ENCODE data around the gene MTHFD1L. TPM values are rescaled to one million over a fixed set of nuclear protein-coding genes. Genes with fewer than 3 reads are reported as not detected.

MTHFD1L gene
- total RNA-seq, 4 donors from 2014 or later, result 4.3 to 23.1 (median 4.7) TPM

DNA sequence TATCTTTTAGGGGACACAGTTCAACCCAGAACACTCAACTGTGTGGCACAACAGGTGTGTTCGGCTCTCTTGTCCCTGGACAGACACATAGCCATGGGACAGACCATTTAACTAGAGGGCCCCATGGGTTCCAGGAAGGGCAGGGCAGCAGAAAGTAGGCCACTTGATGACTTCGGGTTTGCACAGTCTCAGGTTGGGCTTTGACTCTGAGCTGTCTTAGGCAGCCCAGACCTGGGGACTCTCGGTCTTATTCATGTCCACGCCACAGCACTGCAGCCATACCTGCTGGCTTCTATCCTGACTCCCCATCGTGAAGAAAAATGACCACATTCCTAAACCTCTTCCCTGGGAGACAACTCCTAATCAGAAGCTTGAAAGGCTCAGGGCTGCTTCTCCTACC, 228.2 kb downstream of the MTHFD1L start:
- no peak overlapping the region for H3K27ac ChIP-seq
- no peak overlapping the region for H3K4me3 ChIP-seq
- no peaks in the 10 kb centered on the region for H3K4me1 ChIP-seq
- no peaks in the 10 kb centered on the region for H3K9me3 ChIP-seq
- H3K27me3 ChIP-seq, result no peaks in the 10 kb centered on the region
- no peak for DNase-seq
- no peaks in the 10 kb centered on the region for H3K36me3 ChIP-seq
- TF ChIP-seq, protein P1, sequence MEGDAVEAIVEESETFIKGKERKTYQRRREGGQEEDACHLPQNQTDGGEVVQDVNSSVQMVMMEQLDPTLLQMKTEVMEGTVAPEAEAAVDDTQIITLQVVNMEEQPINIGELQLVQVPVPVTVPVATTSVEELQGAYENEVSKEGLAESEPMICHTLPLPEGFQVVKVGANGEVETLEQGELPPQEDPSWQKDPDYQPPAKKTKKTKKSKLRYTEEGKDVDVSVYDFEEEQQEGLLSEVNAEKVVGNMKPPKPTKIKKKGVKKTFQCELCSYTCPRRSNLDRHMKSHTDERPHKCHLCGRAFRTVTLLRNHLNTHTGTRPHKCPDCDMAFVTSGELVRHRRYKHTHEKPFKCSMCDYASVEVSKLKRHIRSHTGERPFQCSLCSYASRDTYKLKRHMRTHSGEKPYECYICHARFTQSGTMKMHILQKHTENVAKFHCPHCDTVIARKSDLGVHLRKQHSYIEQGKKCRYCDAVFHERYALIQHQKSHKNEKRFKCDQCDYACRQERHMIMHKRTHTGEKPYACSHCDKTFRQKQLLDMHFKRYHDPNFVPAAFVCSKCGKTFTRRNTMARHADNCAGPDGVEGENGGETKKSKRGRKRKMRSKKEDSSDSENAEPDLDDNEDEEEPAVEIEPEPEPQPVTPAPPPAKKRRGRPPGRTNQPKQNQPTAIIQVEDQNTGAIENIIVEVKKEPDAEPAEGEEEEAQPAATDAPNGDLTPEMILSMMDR (IDR thresholded peaks at IDR 0.05), result no peak

DNA sequence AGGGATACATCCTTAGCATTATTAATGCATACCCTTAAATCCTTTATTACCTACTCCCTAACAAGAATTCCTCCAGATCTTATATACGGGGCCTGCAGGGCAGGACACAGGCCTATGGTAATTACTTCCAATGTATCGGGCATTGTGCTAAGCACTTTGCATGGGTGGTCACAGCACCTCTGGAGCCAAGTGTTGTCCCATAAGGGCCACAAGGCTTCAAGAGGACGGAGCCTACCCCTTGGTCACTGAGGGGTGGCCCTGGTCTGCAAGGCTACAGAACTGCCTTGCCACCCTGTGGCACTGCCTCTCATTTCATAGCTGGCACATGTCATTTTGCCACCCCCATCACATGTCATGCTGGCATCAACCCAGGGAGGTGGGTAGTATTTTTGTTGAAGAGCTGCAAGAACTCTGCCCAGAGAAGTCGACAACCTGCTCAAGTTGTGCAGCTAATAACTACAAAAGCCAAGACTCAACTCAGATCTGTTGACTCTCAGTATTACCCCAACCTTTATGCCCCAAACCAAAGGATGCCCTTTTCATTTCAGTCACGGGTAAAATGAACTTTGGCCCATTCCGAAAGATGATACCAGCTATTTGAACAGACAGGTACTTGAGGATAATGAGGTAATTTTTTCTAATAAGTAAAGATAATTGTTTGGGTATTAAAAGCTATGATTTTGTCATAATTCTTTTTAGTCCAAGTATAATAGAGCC, 230.2 kb downstream of the MTHFD1L start:
- Histone ChIP-seq H3K9me3 (no peaks in the 10 kb centered on the region), H3K27me3 (no peaks in the 10 kb centered on the region), H3K4me3 (no peak overlapping the region), H3K36me3 (no peaks in the 10 kb centered on the region), H3K27ac (no peak overlapping the region), H3K4me1 (no peaks in the 10 kb centered on the region)
- no peak for DNase-seq
- no peak for TF ChIP-seq POLR2A (IDR thresholded peaks at IDR 0.05)
- TF ChIP-seq, protein P1 (IDR thresholded peaks at IDR 0.05), result no peak

DNA sequence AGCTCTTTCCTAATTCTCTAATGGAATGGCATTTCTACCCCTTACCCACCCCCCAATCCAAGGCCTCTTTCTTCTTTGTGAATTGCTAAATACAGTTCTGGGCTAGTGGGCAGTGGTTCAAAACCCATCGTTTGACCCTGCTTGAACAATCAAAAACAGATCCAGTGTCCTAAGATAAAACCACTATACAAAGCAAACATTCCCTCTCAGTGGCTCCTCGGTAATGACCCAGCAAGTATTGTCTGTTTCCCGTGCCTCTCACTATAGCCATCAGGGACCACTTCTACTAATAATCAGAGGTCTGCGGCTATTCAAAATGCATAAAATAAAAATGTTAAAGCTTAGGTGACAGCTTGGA, 230.7 kb downstream of the MTHFD1L start:
- no peak overlapping the region for H3K27ac ChIP-seq
- DNase-seq, result no peak
- no peaks in the 10 kb centered on the region for H3K36me3 ChIP-seq
- no peaks in the 10 kb centered on the region for H3K9me3 ChIP-seq
- H3K27me3 ChIP-seq, result no peaks in the 10 kb centered on the region
- no peaks in the 10 kb centered on the region for H3K4me1 ChIP-seq
- TF ChIP-seq, protein P1 (IDR thresholded peaks at IDR 0.05), result no peak
- no peak for TF ChIP-seq POLR2A (IDR thresholded peaks at IDR 0.05)
- H3K4me3 ChIP-seq, result no peak overlapping the region

DNA sequence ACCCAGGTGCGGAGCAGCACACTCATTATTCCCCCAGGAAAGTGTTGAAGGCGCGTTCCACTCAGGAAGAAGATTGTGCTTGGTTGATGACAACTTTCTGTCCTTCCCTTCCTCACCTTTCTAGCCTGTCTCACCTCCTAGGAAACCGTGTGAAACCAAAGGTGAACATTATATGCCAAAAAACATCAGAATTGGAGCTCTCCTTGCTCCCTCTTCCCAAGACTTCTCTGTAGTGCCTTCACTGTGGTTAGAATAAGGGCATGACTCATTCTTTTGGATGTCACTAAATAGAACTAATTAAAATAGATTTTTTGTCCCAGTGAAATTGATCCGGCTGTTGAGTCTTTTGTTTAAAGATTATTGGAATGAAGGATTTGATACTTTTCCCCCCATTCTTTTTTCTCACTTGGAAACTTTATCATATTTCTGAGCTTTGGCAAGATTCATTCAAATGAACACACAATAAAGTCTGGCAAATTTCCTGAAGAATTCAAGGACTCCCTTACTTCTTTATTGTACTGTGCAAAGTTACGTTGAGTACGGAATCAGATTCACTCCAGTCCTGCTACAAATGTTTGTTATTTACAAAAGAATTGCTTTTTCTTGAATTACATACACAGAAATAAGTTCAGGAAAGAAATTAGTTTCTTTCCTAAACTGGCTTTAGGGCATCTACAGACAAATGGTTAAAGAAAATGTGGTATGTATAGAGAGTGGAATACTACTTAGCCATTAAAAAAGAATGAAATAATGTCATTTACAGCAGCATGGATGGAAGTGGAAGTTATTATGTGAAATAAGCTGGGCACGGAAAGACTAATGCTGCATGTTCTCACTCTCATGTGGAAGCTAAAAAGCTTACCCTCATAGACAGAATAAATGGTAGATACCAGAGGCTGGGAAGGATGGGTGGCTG, 231.4 kb downstream of the MTHFD1L start:
- Histone ChIP-seq H3K27me3 (no peaks in the 10 kb centered on the region), H3K36me3 (no peaks in the 10 kb centered on the region), H3K4me3 (no peak overlapping the region), H3K27ac (no peak overlapping the region), H3K4me1 (no peaks in the 10 kb centered on the region), H3K9me3 (no peaks in the 10 kb centered on the region)
- TF ChIP-seq, protein P1 (IDR thresholded peaks at IDR 0.05), result no peak
- TF ChIP-seq POLR2A (IDR thresholded peaks at IDR 0.05), result no peak
- DNase-seq, result no peak

DNA sequence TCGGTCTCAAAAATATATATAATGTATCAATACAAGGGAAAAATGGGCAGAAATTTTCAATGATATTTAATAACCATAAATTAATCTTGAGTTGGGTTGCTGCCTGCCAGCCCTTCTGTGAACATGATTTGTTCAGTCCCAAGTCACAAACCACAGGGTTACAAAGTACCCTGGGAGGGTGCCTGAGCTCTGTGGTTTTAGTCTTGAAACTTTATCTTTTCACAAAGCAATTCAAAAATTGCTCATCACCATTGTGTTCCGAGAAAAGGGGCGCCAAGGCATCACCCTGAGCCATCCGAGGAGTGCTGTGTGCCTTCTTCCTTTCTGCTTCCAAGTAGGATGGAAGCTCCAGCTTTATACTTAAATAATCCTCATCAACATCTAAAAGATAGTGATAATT, 232.7 kb downstream of the MTHFD1L start:
- Histone ChIP-seq H3K4me1 (no peaks in the 10 kb centered on the region), H3K9me3 (no peaks in the 10 kb centered on the region), H3K27ac (no peak overlapping the region), H3K36me3 (no peaks in the 10 kb centered on the region), H3K27me3 (no peaks in the 10 kb centered on the region), H3K4me3 (no peak overlapping the region)
- TF ChIP-seq, protein P1 (IDR thresholded peaks at IDR 0.05), result no peak
- TF ChIP-seq POLR2A (IDR thresholded peaks at IDR 0.05), result no peak
- DNase-seq, result no peak

All from Peyer's patch (tissue), 4 donors.